Neural progenitor cell (in vitro differentiated cells): ENCODE results near the gene SMAD7. TPM values are rescaled to one million over a fixed set of nuclear protein-coding genes. Genes with fewer than 3 reads are reported as not detected.
A peak's percentile ranks its signal among the peaks of the same experiment; 100 is the strongest.

Experiments used
- DNase-seq: peaks from one replicate; pipeline ENCODE4 v3.0.0-alpha.2; 2016; ENCODE audit warnings: low spot score
- H2AFZ ChIP-seq: fragments of 200-600 bp; sonication (generic); replicated peaks from 2 replicates; pipeline ENCODE4 v1.6.1; 2016; ENCODE audit warnings: antibody characterized with exemption
- H3F3A ChIP-seq: fragments of 200-600 bp; sonication (generic); 2 replicates; pipeline ENCODE4 v1.6.1; 2016; ENCODE audit warnings: antibody characterized with exemption, low read depth
- H3K27ac ChIP-seq: fragments of 200-600 bp; sonication (generic); 2 replicates; pipeline ENCODE4 v1.5.1; 2016; ENCODE audit warnings: mild to moderate bottlenecking
- H3K27me3 ChIP-seq: fragments of 200-600 bp; sonication (generic); 2 replicates; pipeline ENCODE4 v1.6.1; 2016; ENCODE audit warnings: mild to moderate bottlenecking, moderate library complexity
- H3K36me3 ChIP-seq: fragments of 200-600 bp; sonication (generic); 2 replicates; pipeline ENCODE4 v1.5.1; 2016
- H3K4me1 ChIP-seq: fragments of 200-600 bp; sonication (generic); 2 replicates; pipeline ENCODE4 v1.6.1; 2016; ENCODE audit warnings: mixed run types
- H3K4me2 ChIP-seq: fragments of 200-600 bp; sonication (generic); 2 replicates; pipeline ENCODE4 v1.6.1; 2016
- H3K4me3 ChIP-seq: fragments of 200-600 bp; sonication (generic); 2 replicates; pipeline ENCODE4 v1.5.1; 2016
- H3K79me2 ChIP-seq: fragments of 200-600 bp; sonication (generic); 2 replicates; pipeline ENCODE4 v1.6.1; 2016; ENCODE audit warnings: low read depth
- H3K9ac ChIP-seq: fragments of 200-600 bp; sonication (generic); 2 replicates; pipeline ENCODE4 v1.6.1; 2016
- H3K9me3 ChIP-seq: fragments of 200-600 bp; sonication (generic); 2 replicates; pipeline ENCODE4 v1.5.1; 2016; ENCODE audit warnings: low read depth
- H4K20me1 ChIP-seq: fragments of 200-600 bp; sonication (generic); 2 replicates; pipeline ENCODE4 v1.6.1; 2016; ENCODE audit warnings: low read depth
- H3K27ac Mint-ChIP-seq: 3 replicates; pipeline ENCODE4 v1.8.0; 2021; ENCODE audit warnings: mixed read lengths
- H3K27me3 Mint-ChIP-seq: 2 replicates; pipeline ENCODE4 v1.8.0; 2022; ENCODE audit warnings: low read depth, mild to moderate bottlenecking, inconsistent platforms, moderate library complexity, mixed read lengths; ENCODE audit not compliant: insufficient read depth
- H3K36me3 Mint-ChIP-seq: 3 replicates; pipeline ENCODE4 v1.8.0; 2021; ENCODE audit warnings: mixed read lengths
- H3K4me1 Mint-ChIP-seq: 3 replicates; pipeline ENCODE4 v1.8.0; 2021; ENCODE audit warnings: mixed read lengths
- H3K4me3 Mint-ChIP-seq: 3 replicates; pipeline ENCODE4 v1.8.0; 2021; ENCODE audit warnings: mild to moderate bottlenecking, moderate library complexity, mixed read lengths
- H3K9me3 Mint-ChIP-seq: 3 replicates; pipeline ENCODE4 v1.8.0; 2020; ENCODE audit warnings: mixed read lengths
- EZH2 ChIP-seq: fragments of 200-600 bp; sonication (generic); IDR thresholded peaks from 2 replicates; pipeline ENCODE4 v1.6.1; 2017; ENCODE audit warnings: antibody characterized with exemption, mild to moderate bottlenecking, moderate library complexity
- EZH2phosphoT487 ChIP-seq: fragments of 200-600 bp; sonication (generic); IDR thresholded peaks from 2 replicates; pipeline ENCODE4 v1.6.1; 2017; ENCODE audit warnings: antibody characterized with exemption
- total RNA-seq: library from RNA; depleted of rRNA; stranded (reverse); fragments of >200 nt; gene quantifications from 2 replicates; pipeline ENCODE4 v1.2.3, GENCODE V29; 2015; ENCODE audit warnings: low replicate concordance
- TF ChIP-seq, protein P1 (sequence below): fragments of 200-600 bp; sonication (generic); IDR thresholded peaks from 2 replicates; pipeline ENCODE4 v1.5.1; 2017; ENCODE audit warnings: antibody characterized with exemption, mild to moderate bottlenecking

Gene SMAD7
- total RNA-seq, 1 donor from 2014 or later, result 1.1 TPM

DNA sequence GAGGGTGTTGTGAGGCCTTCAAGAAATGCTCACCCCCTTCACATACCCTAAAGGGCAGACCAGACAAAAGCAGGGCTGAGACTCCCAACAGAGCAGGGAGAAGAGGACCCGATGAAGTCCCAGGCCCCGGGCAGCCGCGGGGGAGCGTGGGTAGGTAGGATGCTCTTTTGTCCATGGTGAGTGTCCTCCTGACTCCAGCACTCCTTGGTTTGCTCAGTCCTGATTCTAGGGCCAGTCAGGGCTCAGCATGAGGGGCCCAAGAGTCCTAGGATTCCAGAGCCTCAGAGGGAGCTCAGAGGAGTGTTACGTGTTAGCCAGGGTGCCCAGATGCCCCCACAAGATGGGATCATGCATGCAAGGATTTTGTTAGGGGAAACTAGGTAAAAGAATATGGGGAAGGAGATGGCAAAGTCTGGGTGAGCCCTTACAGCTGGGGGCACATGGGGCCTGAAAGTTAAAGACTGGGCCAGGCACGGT lies 64.8 kb downstream of the SMAD7 start:
- Histone ChIP-seq H3K4me2 (no peak overlapping the region), H3K79me2 (no peaks in the 10 kb centered on the region), H3K4me1 (peaks cover 19% of the 10 kb centered on the region), H4K20me1 (no peaks in the 10 kb centered on the region), H3K4me3 (no peak overlapping the region), H3F3A (peaks cover 2% of the 10 kb centered on the region), H2AFZ (no peak overlapping the region), H3K27me3 (no peaks in the 10 kb centered on the region), H3K36me3 (no peaks in the 10 kb centered on the region), H3K9me3 (no peaks in the 10 kb centered on the region), H3K27ac (no peak overlapping the region), H3K9ac (no peak overlapping the region)
- TF ChIP-seq, protein P1, sequence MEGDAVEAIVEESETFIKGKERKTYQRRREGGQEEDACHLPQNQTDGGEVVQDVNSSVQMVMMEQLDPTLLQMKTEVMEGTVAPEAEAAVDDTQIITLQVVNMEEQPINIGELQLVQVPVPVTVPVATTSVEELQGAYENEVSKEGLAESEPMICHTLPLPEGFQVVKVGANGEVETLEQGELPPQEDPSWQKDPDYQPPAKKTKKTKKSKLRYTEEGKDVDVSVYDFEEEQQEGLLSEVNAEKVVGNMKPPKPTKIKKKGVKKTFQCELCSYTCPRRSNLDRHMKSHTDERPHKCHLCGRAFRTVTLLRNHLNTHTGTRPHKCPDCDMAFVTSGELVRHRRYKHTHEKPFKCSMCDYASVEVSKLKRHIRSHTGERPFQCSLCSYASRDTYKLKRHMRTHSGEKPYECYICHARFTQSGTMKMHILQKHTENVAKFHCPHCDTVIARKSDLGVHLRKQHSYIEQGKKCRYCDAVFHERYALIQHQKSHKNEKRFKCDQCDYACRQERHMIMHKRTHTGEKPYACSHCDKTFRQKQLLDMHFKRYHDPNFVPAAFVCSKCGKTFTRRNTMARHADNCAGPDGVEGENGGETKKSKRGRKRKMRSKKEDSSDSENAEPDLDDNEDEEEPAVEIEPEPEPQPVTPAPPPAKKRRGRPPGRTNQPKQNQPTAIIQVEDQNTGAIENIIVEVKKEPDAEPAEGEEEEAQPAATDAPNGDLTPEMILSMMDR, result no peak
- TF ChIP-seq EZH2phosphoT487, result no peak
- TF ChIP-seq EZH2, result no peak
- Mint-ChIP-seq H3K27ac (peak overlapping the region; percentile 79), H3K9me3 (peaks cover 4% of the 10 kb centered on the region), H3K4me1 (peaks cover 45% of the 10 kb centered on the region), H3K36me3 (no peaks in the 10 kb centered on the region), H3K27me3 (peaks cover 10% of the 10 kb centered on the region), H3K4me3 (no peak overlapping the region)
- DNase-seq, result no peak

DNA sequence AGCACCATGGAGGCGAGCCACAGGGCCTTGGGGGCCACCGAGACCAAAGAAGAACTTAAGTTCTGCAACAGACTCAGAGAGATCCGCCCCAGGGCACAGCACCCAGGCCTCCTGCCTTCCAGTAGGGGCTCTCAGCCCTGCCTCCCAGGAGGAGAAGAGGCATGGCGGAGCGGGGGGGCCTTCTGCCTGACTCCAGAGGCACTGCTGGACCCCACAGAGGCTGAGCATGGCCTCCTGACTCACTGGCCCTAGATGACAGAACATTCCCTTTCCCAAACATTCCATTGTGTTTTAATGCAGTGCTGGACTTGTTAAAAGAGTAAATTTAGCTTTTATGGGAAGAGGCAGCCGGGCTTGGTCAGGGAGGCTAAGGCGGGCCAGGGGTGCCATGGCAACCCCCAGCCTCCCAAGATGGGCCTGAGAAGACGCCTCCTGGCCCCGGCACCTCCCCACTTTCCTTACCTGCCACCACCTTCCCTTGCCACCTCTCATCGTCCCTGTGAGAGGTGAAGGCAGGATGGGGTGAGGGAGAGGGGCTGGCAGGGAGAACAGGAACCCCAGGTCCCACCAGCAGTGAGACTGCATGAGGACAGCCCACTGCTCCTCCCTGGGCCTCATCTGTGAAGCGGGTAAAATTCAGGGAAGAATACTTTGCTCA lies 65.4 kb downstream of the SMAD7 start:
- no peak for DNase-seq
- Histone ChIP-seq H3K9ac (no peak overlapping the region), H3K27ac (no peak overlapping the region), H2AFZ (no peak overlapping the region), H4K20me1 (no peaks in the 10 kb centered on the region), H3K4me3 (no peak overlapping the region), H3K4me1 (peaks cover 19% of the 10 kb centered on the region), H3K9me3 (no peaks in the 10 kb centered on the region), H3F3A (no peaks in the 10 kb centered on the region), H3K4me2 (no peak overlapping the region), H3K79me2 (no peaks in the 10 kb centered on the region), H3K36me3 (no peaks in the 10 kb centered on the region), H3K27me3 (no peaks in the 10 kb centered on the region)
- peaks cover 10% of the 10 kb centered on the region for H3K27me3 Mint-ChIP-seq
- TF ChIP-seq, protein P1, result no peak
- no peak for TF ChIP-seq EZH2phosphoT487
- TF ChIP-seq EZH2, result no peak
- no peak overlapping the region for H3K4me3 Mint-ChIP-seq
- peak overlapping the region; percentile 79 for H3K27ac Mint-ChIP-seq
- no peaks in the 10 kb centered on the region for H3K36me3 Mint-ChIP-seq
- H3K4me1 Mint-ChIP-seq, result peaks cover 39% of the 10 kb centered on the region
- peaks cover 8% of the 10 kb centered on the region for H3K9me3 Mint-ChIP-seq

DNA sequence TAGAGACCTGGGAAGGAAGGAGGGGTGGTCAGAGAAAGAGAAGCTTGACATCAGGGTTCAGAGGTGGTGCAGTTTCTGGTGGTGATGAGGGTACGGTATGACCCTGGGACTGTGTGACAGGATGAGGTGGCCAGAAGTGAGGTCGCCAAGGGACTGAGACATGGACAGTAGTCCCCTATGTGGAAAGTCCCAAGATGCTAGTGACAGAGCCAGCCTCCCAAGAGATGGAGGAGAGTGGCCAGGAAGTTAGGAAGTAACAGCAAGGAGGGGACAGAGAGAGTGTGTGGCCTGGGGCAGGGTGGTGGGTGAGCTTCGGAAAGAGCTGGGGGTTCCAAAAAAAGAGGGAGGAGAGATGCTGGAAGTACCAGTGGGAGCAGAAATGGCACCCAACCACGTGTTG lies 66.0 kb downstream of the SMAD7 start:
- peaks cover 10% of the 10 kb centered on the region for H3K9me3 Mint-ChIP-seq
- no peaks in the 10 kb centered on the region for H3K36me3 Mint-ChIP-seq
- Histone ChIP-seq H3K27me3 (no peaks in the 10 kb centered on the region), H3K4me1 (peaks cover 17% of the 10 kb centered on the region), H4K20me1 (no peaks in the 10 kb centered on the region), H3K79me2 (no peaks in the 10 kb centered on the region), H3K36me3 (no peaks in the 10 kb centered on the region), H2AFZ (no peak overlapping the region), H3F3A (no peaks in the 10 kb centered on the region), H3K27ac (no peak overlapping the region), H3K4me3 (no peak overlapping the region), H3K9me3 (no peaks in the 10 kb centered on the region), H3K9ac (no peak overlapping the region), H3K4me2 (no peak overlapping the region)
- peaks cover 10% of the 10 kb centered on the region for H3K27me3 Mint-ChIP-seq
- no peak for DNase-seq
- H3K4me3 Mint-ChIP-seq, result no peak overlapping the region
- peak overlapping the region; percentile 68 for H3K27ac Mint-ChIP-seq
- peaks cover 39% of the 10 kb centered on the region for H3K4me1 Mint-ChIP-seq
- TF ChIP-seq, protein P1, result no peak
- TF ChIP-seq EZH2phosphoT487 (no peak), EZH2 (no peak)
